GM12878 (cell line): ENCODE measurements around the gene POLR2F.

Experiments
- CREM ChIP-seq: IDR thresholded peaks from 2 replicates; pipeline ENCODE4 v1.6.1; 2014; ENCODE audit warnings: antibody characterized with exemption, low read depth
- CTCF ChIP-seq, 3 experiments: IDR thresholded peaks in 2 of 3; conservative IDR thresholded peaks in 1 of 3; 2 replicates each; pipeline ENCODE4 v1.5.1; 2011; ENCODE audit warnings: low read depth in 3 of 3, low read length in 3 of 3, mild to moderate bottlenecking in 3 of 3, control low read depth in 2 of 3, moderate library complexity in 2 of 3, inconsistent platforms in 1 of 3, mixed read lengths in 1 of 3; ENCODE audit not compliant: control insufficient read depth in 2 of 3, insufficient read depth in 1 of 3; ENCODE audit errors: extremely low read depth in 1 of 3
- DPF2 ChIP-seq: fragments of 450-650 bp; IDR thresholded peaks from 2 replicates; pipeline ENCODE4 v1.6.1; 2017; ENCODE audit warnings: mild to moderate bottlenecking
- EP300 ChIP-seq, 2 experiments: fragments of 150-350 bp in 1 of 2; IDR thresholded peaks; 2 replicates each; pipeline ENCODE4 v1.6.1; 2011 to 2012; ENCODE audit warnings: low read depth in 2 of 2, low read length in 2 of 2, borderline replicate concordance in 1 of 2, improper control_type of control experiment in 1 of 2, inconsistent platforms in 1 of 2; ENCODE audit not compliant: control insufficient read depth in 1 of 2
- ESRRA ChIP-seq: IDR thresholded peaks from 2 replicates; pipeline ENCODE4 v1.6.1; 2012; ENCODE audit warnings: mild to moderate bottlenecking, low read length, improper control_type of control experiment
- FOXM1 ChIP-seq: IDR thresholded peaks from 2 replicates; pipeline ENCODE4 v1.6.1; 2012; ENCODE audit warnings: low read depth, mild to moderate bottlenecking, inconsistent platforms, low read length, moderate library complexity
- JUNB ChIP-seq: IDR thresholded peaks from 2 replicates; pipeline ENCODE4 v1.6.1; 2016; ENCODE audit warnings: antibody characterized with exemption, mild to moderate bottlenecking
- MAX ChIP-seq: IDR thresholded peaks from 2 replicates; pipeline ENCODE4 v1.6.1; 2012; ENCODE audit warnings: low read depth, low read length, improper control_type of control experiment
- PAX8 ChIP-seq: fragments of 450-650 bp; IDR thresholded peaks from 2 replicates; pipeline ENCODE4 v1.6.1; 2017; ENCODE audit warnings: mild to moderate bottlenecking, moderate library complexity
- PKNOX1 ChIP-seq: fragments of 450-650 bp; IDR thresholded peaks from 2 replicates; pipeline ENCODE4 v1.6.1; 2016; ENCODE audit warnings: mild to moderate bottlenecking
- SP1 ChIP-seq: IDR thresholded peaks from one replicate; pipeline ENCODE4 v1.6.1; 2011; ENCODE audit warnings: low read depth, low read length
- TF ChIP-seq, protein P1 (sequence below): IDR thresholded peaks from 2 replicates; pipeline ENCODE4 v1.6.1; 2012; ENCODE audit warnings: mild to moderate bottlenecking, low read depth, low read length

DNA sequence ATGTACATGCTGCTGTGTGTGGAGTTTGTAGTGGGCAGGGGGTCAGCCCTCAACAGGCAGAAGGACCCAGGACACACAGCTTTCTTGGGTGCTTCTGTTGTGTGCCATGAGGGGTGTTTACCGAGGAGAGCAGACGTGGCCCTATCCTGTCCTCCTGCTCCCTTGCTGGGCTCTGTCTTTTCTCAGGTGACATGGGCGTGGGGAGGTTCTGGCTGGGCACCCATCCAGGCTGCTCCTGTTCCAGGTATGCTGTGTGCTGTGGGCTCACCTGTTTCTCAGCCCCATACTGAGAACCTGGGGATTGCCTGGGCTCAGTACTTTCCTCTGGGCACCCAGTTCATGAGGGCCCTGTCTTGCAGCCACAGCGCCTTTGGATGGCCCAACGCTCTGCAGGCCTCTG, 24.1 kb upstream of the POLR2F start:
- TF ChIP-seq MAX (no peak), ESRRA (no peak), JUNB (no peak), PAX8 (no peak), CREM (no peak), FOXM1 (no peak), DPF2 (no peak), EP300 (IDR thresholded peaks at IDR 0.05; ENCODE audit: borderline replicate concordance in 1 of 2, control insufficient read depth in 1 of 2, low read depth in 2 of 2, low read length in 2 of 2) (no peak), PKNOX1 (no peak), SP1 (no peak), CTCF (IDR thresholded peaks at IDR 0.05 in 2 of 3, conservative IDR thresholded peaks at IDR 0.05 in 1 of 3; ENCODE audit: control insufficient read depth in 2 of 3, extremely low read depth in 1 of 3, insufficient read depth in 1 of 3, low read depth in 3 of 3, low read length in 3 of 3) (no peak)
- TF ChIP-seq, protein P1, sequence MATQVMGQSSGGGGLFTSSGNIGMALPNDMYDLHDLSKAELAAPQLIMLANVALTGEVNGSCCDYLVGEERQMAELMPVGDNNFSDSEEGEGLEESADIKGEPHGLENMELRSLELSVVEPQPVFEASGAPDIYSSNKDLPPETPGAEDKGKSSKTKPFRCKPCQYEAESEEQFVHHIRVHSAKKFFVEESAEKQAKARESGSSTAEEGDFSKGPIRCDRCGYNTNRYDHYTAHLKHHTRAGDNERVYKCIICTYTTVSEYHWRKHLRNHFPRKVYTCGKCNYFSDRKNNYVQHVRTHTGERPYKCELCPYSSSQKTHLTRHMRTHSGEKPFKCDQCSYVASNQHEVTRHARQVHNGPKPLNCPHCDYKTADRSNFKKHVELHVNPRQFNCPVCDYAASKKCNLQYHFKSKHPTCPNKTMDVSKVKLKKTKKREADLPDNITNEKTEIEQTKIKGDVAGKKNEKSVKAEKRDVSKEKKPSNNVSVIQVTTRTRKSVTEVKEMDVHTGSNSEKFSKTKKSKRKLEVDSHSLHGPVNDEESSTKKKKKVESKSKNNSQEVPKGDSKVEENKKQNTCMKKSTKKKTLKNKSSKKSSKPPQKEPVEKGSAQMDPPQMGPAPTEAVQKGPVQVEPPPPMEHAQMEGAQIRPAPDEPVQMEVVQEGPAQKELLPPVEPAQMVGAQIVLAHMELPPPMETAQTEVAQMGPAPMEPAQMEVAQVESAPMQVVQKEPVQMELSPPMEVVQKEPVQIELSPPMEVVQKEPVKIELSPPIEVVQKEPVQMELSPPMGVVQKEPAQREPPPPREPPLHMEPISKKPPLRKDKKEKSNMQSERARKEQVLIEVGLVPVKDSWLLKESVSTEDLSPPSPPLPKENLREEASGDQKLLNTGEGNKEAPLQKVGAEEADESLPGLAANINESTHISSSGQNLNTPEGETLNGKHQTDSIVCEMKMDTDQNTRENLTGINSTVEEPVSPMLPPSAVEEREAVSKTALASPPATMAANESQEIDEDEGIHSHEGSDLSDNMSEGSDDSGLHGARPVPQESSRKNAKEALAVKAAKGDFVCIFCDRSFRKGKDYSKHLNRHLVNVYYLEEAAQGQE, result no peak
